Suprapubic skin (tissue), 4 donors: Measurements from ENCODE around the gene DNAH14. TPM values are rescaled to one million over a fixed set of nuclear protein-coding genes. Genes with fewer than 3 reads are reported as not detected.

Source experiments
- DNase-seq, 2 donors: peaks; one replicate each; pipeline ENCODE4 v3.0.0-alpha.2; 2019; ENCODE audit warnings: low spot score in 2 of 2
- H3K27ac ChIP-seq: fragments of 200-600 bp; sonication (generic); one replicate; pipeline ENCODE4 v1.5.1; 2019
- H3K27me3 ChIP-seq: fragments of 200-600 bp; sonication (generic); one replicate; pipeline ENCODE4 v1.5.1; 2019
- H3K36me3 ChIP-seq: fragments of 200-600 bp; sonication (generic); one replicate; pipeline ENCODE4 v1.5.1; 2019
- H3K4me1 ChIP-seq: fragments of 200-600 bp; sonication (generic); one replicate; pipeline ENCODE4 v1.5.1; 2019
- H3K4me3 ChIP-seq: fragments of 200-600 bp; sonication (generic); one replicate; pipeline ENCODE4 v1.5.1; 2019; ENCODE audit warnings: mild to moderate bottlenecking
- H3K9me3 ChIP-seq: fragments of 200-600 bp; sonication (generic); one replicate; pipeline ENCODE4 v1.5.1; 2019
- CTCF ChIP-seq, 2 donors: fragments of 200-600 bp in 1 of 2; fragments of 450-650 bp in 1 of 2; sonication (generic) in 1 of 2; IDR thresholded peaks; one replicate each; pipeline ENCODE4 v1.5.1; 2016 to 2019; ENCODE audit warnings: antibody characterized with exemption in 2 of 2, mild to moderate bottlenecking in 1 of 2, moderate library complexity in 1 of 2
- EP300 ChIP-seq: sonication (generic); formaldehyde crosslinking; IDR thresholded peaks from one replicate; pipeline ENCODE4 v1.6.1; 2017; ENCODE audit warnings: antibody characterized with exemption
- POLR2A ChIP-seq, 2 donors: fragments of 450-650 bp; IDR thresholded peaks; one replicate each; pipeline ENCODE4 v1.6.1; 2017; ENCODE audit warnings: antibody characterized with exemption in 2 of 2, mild to moderate bottlenecking in 2 of 2, moderate library complexity in 2 of 2
- POLR2AphosphoS5 ChIP-seq, 3 donors: sonication (generic); formaldehyde crosslinking; IDR thresholded peaks; one replicate each; pipeline ENCODE4 v1.6.1; 2017; ENCODE audit warnings: antibody characterized with exemption in 3 of 3
- WGBS: methylation state at CpG from one replicate; pipeline ENCODE4 v1.1.5; 2018; 5-methylcytosine and 5-hydroxymethylcytosine counted together
- total RNA-seq, 4 donors: library from RNA; depleted of rRNA; stranded (reverse); fragments of >200 nt; gene quantifications; one replicate each; pipeline ENCODE4 v1.1.0, GENCODE V29; 2016

Gene DNAH14
- total RNA-seq, 4 donors from 2014 or later, result 4.2 to 6.2 (median 5.4) TPM

GRCh38 chr1:225049594-225049993 lies 120.1 kb downstream of the DNAH14 start:
- H3K4me3 ChIP-seq, result no peak overlapping the region
- no peak overlapping the region for H3K27ac ChIP-seq
- WGBS, result 92% methylated on average over 2 of the region's 2 CpGs
- TF ChIP-seq CTCF (IDR thresholded peaks at IDR 0.05), result no peak
- H3K4me1 ChIP-seq, result no peaks in the 10 kb centered on the region
- no peaks in the 10 kb centered on the region for H3K9me3 ChIP-seq
- DNase-seq, result no peak
- no peaks in the 10 kb centered on the region for H3K27me3 ChIP-seq
- H3K36me3 ChIP-seq, result no peaks in the 10 kb centered on the region

- no peaks in the 10 kb centered on the region for H3K4me1 ChIP-seq
- no peak overlapping the region for H3K27ac ChIP-seq
- TF ChIP-seq POLR2AphosphoS5 (IDR thresholded peaks at IDR 0.05), result no peak
- TF ChIP-seq CTCF (IDR thresholded peaks at IDR 0.05), result no peak
- no peak for TF ChIP-seq EP300
- no peak for TF ChIP-seq POLR2A (IDR thresholded peaks at IDR 0.05)
- peaks cover 11% of the 10 kb centered on the region for H3K9me3 ChIP-seq
- 100% methylated on average over 2 of the region's 2 CpGs for WGBS
- no peak for DNase-seq
- no peaks in the 10 kb centered on the region for H3K27me3 ChIP-seq
- H3K4me3 ChIP-seq, result no peak overlapping the region
- H3K36me3 ChIP-seq, result no peaks in the 10 kb centered on the region
Measured at GRCh38 chr1:225063722-225064121, 134.2 kb downstream of the DNAH14 start.

GRCh38 chr1:225070972-225071371 lies 141.5 kb downstream of the DNAH14 start:
- no peak for TF ChIP-seq CTCF (IDR thresholded peaks at IDR 0.05)
- TF ChIP-seq POLR2A (IDR thresholded peaks at IDR 0.05), result no peak
- no peak for TF ChIP-seq POLR2AphosphoS5 (IDR thresholded peaks at IDR 0.05)
- no peak for TF ChIP-seq EP300
- no peak overlapping the region for H3K27ac ChIP-seq
- no peak overlapping the region for H3K4me3 ChIP-seq
- peaks cover 14% of the 10 kb centered on the region for H3K9me3 ChIP-seq
- H3K27me3 ChIP-seq, result no peaks in the 10 kb centered on the region
- H3K36me3 ChIP-seq, result no peaks in the 10 kb centered on the region
- no peaks in the 10 kb centered on the region for H3K4me1 ChIP-seq
- WGBS, result 64% methylated on average over 2 of the region's 2 CpGs
- no peak for DNase-seq

- H3K36me3 ChIP-seq, result no peaks in the 10 kb centered on the region
- peaks cover 7% of the 10 kb centered on the region for H3K9me3 ChIP-seq
- no peak overlapping the region for H3K4me3 ChIP-seq
- no peak for TF ChIP-seq POLR2AphosphoS5 (IDR thresholded peaks at IDR 0.05)
- no peak for TF ChIP-seq POLR2A (IDR thresholded peaks at IDR 0.05)
- no peak for TF ChIP-seq CTCF (IDR thresholded peaks at IDR 0.05)
- no peak for TF ChIP-seq EP300
- H3K4me1 ChIP-seq, result no peaks in the 10 kb centered on the region
- H3K27ac ChIP-seq, result no peak overlapping the region
- no peaks in the 10 kb centered on the region for H3K27me3 ChIP-seq
- DNase-seq, result no peak
- WGBS, result 80% methylated on average over 3 of the region's 3 CpGs
Measured at GRCh38 chr1:225097175-225097574, 167.7 kb downstream of the DNAH14 start.

GRCh38 chr1:225111000-225111399 lies 181.5 kb downstream of the DNAH14 start:
- no peaks in the 10 kb centered on the region for H3K9me3 ChIP-seq
- no peaks in the 10 kb centered on the region for H3K4me1 ChIP-seq
- no peaks in the 10 kb centered on the region for H3K36me3 ChIP-seq
- TF ChIP-seq CTCF (IDR thresholded peaks at IDR 0.05), result no peak
- no peak for TF ChIP-seq POLR2A (IDR thresholded peaks at IDR 0.05)
- no peak for TF ChIP-seq EP300
- TF ChIP-seq POLR2AphosphoS5 (IDR thresholded peaks at IDR 0.05), result no peak
- DNase-seq, result no peak
- no peaks in the 10 kb centered on the region for H3K27me3 ChIP-seq
- no peak overlapping the region for H3K4me3 ChIP-seq
- H3K27ac ChIP-seq, result no peak overlapping the region
